HepG2 (cell line): ENCODE data around the gene DNAH9. TPM values are rescaled to one million over a fixed set of nuclear protein-coding genes. Genes with fewer than 3 reads are reported as not detected.

Source experiments
- AKAP8 ChIP-seq: sonication (generic); formaldehyde crosslinking; IDR thresholded peaks from 2 replicates; pipeline ENCODE4 v1.5.1; 2020; ENCODE audit warnings: mild to moderate bottlenecking, missing genetic modification reagents
- ARHGAP35 ChIP-seq: sonication (generic); formaldehyde crosslinking; IDR thresholded peaks from 2 replicates; pipeline ENCODE4 v1.9.0; 2022; ENCODE audit warnings: mild to moderate bottlenecking, inconsistent platforms, moderate library complexity, missing genetic modification reagents, borderline replicate concordance
- CBX2 ChIP-seq, 2 experiments: fragments of 200-600 bp in 1 of 2; sonication (generic); formaldehyde crosslinking in 1 of 2; IDR thresholded peaks; 2 replicates each; pipeline versions ENCODE4 v1.7.0 to v1.8.1; 2018 to 2022; ENCODE audit warnings: low read depth in 2 of 2, low read length in 1 of 2, mild to moderate bottlenecking in 1 of 2, missing genetic modification reagents in 1 of 2
- CEBPG ChIP-seq: IDR thresholded peaks from 2 replicates; pipeline ENCODE4 v1.6.1; 2016
- CHD2 ChIP-seq: IDR thresholded peaks from 2 replicates; pipeline ENCODE4 v1.6.1; 2011; ENCODE audit warnings: low read depth, low read length, improper control_type of control experiment
- CTCF ChIP-seq: sonication (generic); formaldehyde crosslinking; IDR thresholded peaks from 2 replicates; pipeline ENCODE4 v1.5.0; 2020; ENCODE audit warnings: mild to moderate bottlenecking, missing genetic modification reagents, moderate library complexity
- EEA1 ChIP-seq: sonication (generic); formaldehyde crosslinking; IDR thresholded peaks from 2 replicates; pipeline ENCODE4 v1.5.1; 2020; ENCODE audit warnings: mild to moderate bottlenecking, missing genetic modification reagents, borderline replicate concordance
- IRF2 ChIP-seq: IDR thresholded peaks from 2 replicates; pipeline ENCODE4 v1.6.1; 2018; ENCODE audit warnings: missing genetic modification reagents, missing compliant biosample characterization
- JUN ChIP-seq: sonication (generic); formaldehyde crosslinking; IDR thresholded peaks from 2 replicates; pipeline ENCODE4 v1.4.0; 2020; ENCODE audit warnings: mild to moderate bottlenecking, missing genetic modification reagents
- POLR2AphosphoS2 ChIP-seq: IDR thresholded peaks from 2 replicates; pipeline ENCODE4 v1.6.1; 2011; ENCODE audit warnings: low read depth, low read length, improper control_type of control experiment
- SMAD3 ChIP-seq: sonication (generic); formaldehyde crosslinking; IDR thresholded peaks from 2 replicates; pipeline ENCODE4 v1.4.0; 2020; ENCODE audit warnings: missing genetic modification reagents
- ZBTB33 ChIP-seq: sonication (generic); formaldehyde crosslinking; IDR thresholded peaks from 2 replicates; pipeline ENCODE4 v1.4.0; 2020; ENCODE audit warnings: missing genetic modification reagents
- ZFYVE20 ChIP-seq: sonication (generic); formaldehyde crosslinking; IDR thresholded peaks from 2 replicates; pipeline ENCODE4 v1.8.0; 2023; ENCODE audit warnings: low read depth, mild to moderate bottlenecking, moderate library complexity, missing genetic modification reagents, borderline replicate concordance
- ZNF230 ChIP-seq: sonication (generic); formaldehyde crosslinking; IDR thresholded peaks from 2 replicates; pipeline ENCODE4 v1.4.0; 2020; ENCODE audit warnings: mild to moderate bottlenecking, missing genetic modification reagents
- ZNF574 ChIP-seq: sonication (generic); formaldehyde crosslinking; IDR thresholded peaks from 2 replicates; pipeline ENCODE4 v1.4.0; 2020; ENCODE audit warnings: missing genetic modification reagents
- ZNF609 ChIP-seq: sonication (generic); formaldehyde crosslinking; IDR thresholded peaks from 2 replicates; pipeline ENCODE4 v1.4.0; 2020; ENCODE audit warnings: mild to moderate bottlenecking, missing genetic modification reagents, borderline replicate concordance
- ZNF772 ChIP-seq: sonication (generic); formaldehyde crosslinking; IDR thresholded peaks from 2 replicates; pipeline ENCODE4 v1.5.0; 2020; ENCODE audit warnings: mild to moderate bottlenecking, missing genetic modification reagents
- polyA plus RNA-seq, 8 experiments: library from polyadenylated mRNA; depleted of rRNA in 3 of 8; stranded (reverse) in 7 of 8; unstranded in 1 of 8; fragments of >200 nt; fragmentation: Illumina TruSeq in 4 of 8; extraction: Trizol in 4 of 8; gene quantifications; 2 replicates each; pipeline versions ENCODE4 v1.2.1 to v1.2.3, GENCODE V29; 2011 to 2016; ENCODE audit warnings: low read depth in 4 of 8, missing spikeins in 1 of 8, mixed read lengths in 1 of 8; ENCODE audit not compliant: insufficient read depth in 1 of 8
- total RNA-seq, 5 experiments: library from RNA; depleted of rRNA; stranded (reverse); fragments of >200 nt; fragmentation: Illumina TruSeq; extraction: Trizol; gene quantifications; 2 replicates each; pipeline ENCODE4 v1.2.3, GENCODE V29; 2016; ENCODE audit warnings: low read depth in 1 of 5

DNAH9 gene
- total and polyA plus RNA-seq, 2 of the 13 experiments (the other 11 are each of a cell fraction or from before 2014, with no cell fraction given), result not detected

GRCh38 chr17:11997147-11997971 lies 399.1 kb downstream of the DNAH9 start, which contains the start of gene ZNF18 (continued):
- TF ChIP-seq CBX2 (IDR thresholded peaks at IDR 0.05; ENCODE audit: low read depth, low read length) (no peak), CBX2 (CRISPR knock-in tag; IDR thresholded peaks at IDR 0.05; ENCODE audit: low read depth) (no peak), ZNF230 (no peak), AKAP8 (CRISPR knock-in tag) (no peak), IRF2 (CRISPR knock-in tag) (no peak), CHD2 (0 out of 2 replicates have a peak, but pooled peaks have one; percentile 22), ARHGAP35 (CRISPR knock-in tag) (no peak; the same call in 1 of the 2 replicates), CTCF (peak; percentile 26), ZNF574 (peak; percentile 95), ZBTB33 (CRISPR knock-in tag) (no peak), EEA1 (CRISPR knock-in tag) (no peak), POLR2AphosphoS2 (no peak), ZNF609 (CRISPR knock-in tag) (no peak), SMAD3 (CRISPR knock-in tag) (no peak), JUN (CRISPR knock-in tag) (no peak), ZFYVE20 (CRISPR knock-in tag) (no peak), ZNF772 (CRISPR knock-in tag) (0 out of 2 replicates have a peak, but pooled peaks have one; percentile 10), CEBPG (no peak)
